K562 (cell line): Measurements from ENCODE around the gene CCT7. TPM values are rescaled to one million over a fixed set of nuclear protein-coding genes. Genes with fewer than 3 reads are reported as not detected.
A peak's percentile ranks its signal among the peaks of the same experiment; 100 is the strongest.

Experiments used
- CBX5 ChIP-seq: IDR thresholded peaks from 2 replicates; pipeline ENCODE4 v1.6.1; 2014; ENCODE audit warnings: low read depth, borderline replicate concordance
- ELF2 ChIP-seq: fragments of 250-450 bp; sonication (Bioruptor Pico); IDR thresholded peaks from 2 replicates; pipeline ENCODE4 v1.5.0; 2021; ENCODE audit warnings: mild to moderate bottlenecking
- FOXK2 ChIP-seq, 2 experiments: fragments of 450-650 bp; IDR thresholded peaks in 1 of 2; conservative IDR thresholded peaks in 1 of 2; 2 replicates each; pipeline ENCODE4 v1.6.1; 2016; ENCODE audit warnings: low read depth in 2 of 2, mild to moderate bottlenecking in 1 of 2
- MTA2 ChIP-seq: fragments of 450-650 bp; IDR thresholded peaks from 2 replicates; pipeline ENCODE4 v1.6.1; 2016; ENCODE audit warnings: low read depth
- NBN ChIP-seq: fragments of 450-650 bp; IDR thresholded peaks from 2 replicates; pipeline ENCODE4 v1.6.1; 2016; ENCODE audit warnings: low read depth, mild to moderate bottlenecking
- NUFIP1 ChIP-seq: fragments of 450-650 bp; IDR thresholded peaks from 2 replicates; pipeline ENCODE4 v1.6.1; 2018; ENCODE audit not compliant: partially characterized antibody
- RB1 ChIP-seq: fragments of 450-650 bp; IDR thresholded peaks from 2 replicates; pipeline ENCODE4 v1.6.1; 2017; ENCODE audit warnings: low read depth, mild to moderate bottlenecking
- RBFOX2 ChIP-seq: fragments of 200-400 bp; formaldehyde crosslinking; IDR thresholded peaks from 2 replicates; pipeline ENCODE4 v1.6.1; 2017; ENCODE audit warnings: low read depth, mild to moderate bottlenecking, low read length, moderate library complexity
- SIX5 ChIP-seq, 2 experiments: IDR thresholded peaks; 2 replicates each; pipeline ENCODE4 v1.6.1; 2011; ENCODE audit warnings: low read length in 2 of 2, borderline replicate concordance in 1 of 2, low read depth in 1 of 2, mild to moderate bottlenecking in 1 of 2, moderate library complexity in 1 of 2; ENCODE audit not compliant: insufficient read depth in 1 of 2
- TARDBP ChIP-seq: fragments of 450-650 bp; IDR thresholded peaks from 2 replicates; pipeline ENCODE4 v1.6.1; 2016
- ZBED1 ChIP-seq: IDR thresholded peaks from 2 replicates; pipeline ENCODE4 v1.6.1; 2014
- ZNF780A ChIP-seq: fragments of 250-450 bp; sonication (Bioruptor Pico); IDR thresholded peaks from 2 replicates; pipeline ENCODE4 v1.5.0; 2021; ENCODE audit warnings: mild to moderate bottlenecking
- polyA plus RNA-seq, 8 experiments: library from polyadenylated mRNA; depleted of rRNA in 4 of 8; stranded (reverse) in 5 of 8; unstranded in 3 of 8; fragments of >200 nt; fragmentation: Nextera tagmentation in 2 of 8; fragmentation: Illumina TruSeq in 1 of 8; extraction: Ambion mirVana in 2 of 8; extraction: Trizol in 1 of 8; gene quantifications; 2 replicates each; pipeline versions ENCODE4 v1.2.1 to v1.2.3, GENCODE V29; 2011 to 2014; ENCODE audit warnings: inconsistent platforms in 1 of 8, missing spikeins in 1 of 8
- total RNA-seq, 7 experiments: library from RNA; depleted of rRNA in 6 of 7; stranded (reverse); fragments of >200 nt in 6 of 7; fragmentation: Illumina TruSeq in 2 of 7; extraction: Trizol in 2 of 7; gene quantifications; 2 replicates each; pipeline versions ENCODE4 v1.2.1 to v1.2.3, GENCODE V29; 2011 to 2021; ENCODE audit warnings: low replicate concordance in 1 of 7
- TF ChIP-seq, protein P1 (sequence below): fragments of 450-650 bp; IDR thresholded peaks from 2 replicates; pipeline ENCODE4 v1.6.1; 2016; ENCODE audit warnings: antibody characterized with exemption
- TF ChIP-seq, protein P2 (sequence below): IDR thresholded peaks from 2 replicates; pipeline ENCODE4 v1.6.1; 2011; ENCODE audit warnings: borderline replicate concordance, low read depth, mild to moderate bottlenecking, moderate library complexity, low read length; ENCODE audit not compliant: insufficient read depth, poor library complexity, severe bottlenecking
- TF ChIP-seq, protein P3 (sequence below): sonication (generic); formaldehyde crosslinking; IDR thresholded peaks from 2 replicates; pipeline ENCODE4 v1.8.0; 2022; ENCODE audit warnings: mild to moderate bottlenecking, low read depth, missing genetic modification reagents
- TF ChIP-seq, protein P4 (sequence below): fragments of 450-650 bp; IDR thresholded peaks from 2 replicates; pipeline ENCODE4 v1.6.1; 2018; ENCODE audit warnings: mild to moderate bottlenecking, low read depth; ENCODE audit not compliant: partially characterized antibody

CCT7 gene
- total and polyA plus RNA-seq, 9 of the 15 experiments (the other 6 are each of a cell fraction or from before 2014, with no cell fraction given), result 326 to 856 (median 638) TPM

DNA sequence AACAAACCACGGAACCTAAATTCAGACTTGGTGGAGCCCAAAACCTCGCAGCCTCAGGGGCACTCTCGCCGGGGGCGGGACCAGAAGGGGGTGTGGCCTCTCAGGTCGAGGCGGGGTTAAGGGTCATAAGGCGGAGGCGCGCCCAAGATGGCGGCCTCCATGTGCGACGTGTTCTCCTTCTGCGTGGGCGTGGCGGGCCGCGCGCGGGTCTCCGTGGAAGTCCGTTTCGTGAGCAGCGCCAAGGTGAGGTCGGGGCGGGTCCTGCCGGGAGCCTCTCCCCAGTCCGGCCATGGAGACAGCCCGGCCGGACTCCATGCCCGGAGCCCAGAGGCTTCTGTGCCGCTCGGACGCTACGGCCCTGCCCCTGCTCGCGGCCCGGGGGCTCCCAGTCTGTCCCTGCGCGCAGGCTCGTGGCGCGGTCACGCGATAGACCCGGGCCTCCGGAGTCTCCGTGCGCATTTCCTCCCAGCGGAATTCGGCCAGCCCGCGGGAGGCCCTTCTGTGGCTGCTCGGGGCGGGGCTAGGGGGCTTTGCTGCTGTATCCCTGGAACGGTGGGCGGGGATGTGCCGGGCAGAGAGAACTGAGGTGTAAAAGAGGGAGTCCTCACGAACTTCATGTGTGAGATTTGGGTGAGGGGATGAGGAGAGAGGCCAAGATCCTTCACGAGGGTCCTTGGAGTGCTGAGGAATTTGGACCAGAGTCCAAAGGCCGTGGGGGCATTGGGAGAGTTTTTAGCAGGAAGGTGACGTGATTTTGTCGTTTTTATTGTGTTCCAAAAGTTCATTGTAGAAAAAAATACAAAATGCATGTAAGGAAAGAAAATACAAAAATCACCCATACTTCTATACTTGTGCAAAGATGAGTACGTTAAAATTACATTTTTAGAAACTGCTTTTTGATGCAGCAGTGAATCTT, 19.7 kb upstream of the CCT7 start, which contains the start of gene SMYD5 (continued):
- peak in 1 of 2 experiments; percentile 20; a peak in 1 of 4 replicates for TF ChIP-seq SIX5 (IDR thresholded peaks at IDR 0.05; ENCODE audit: borderline replicate concordance in 1 of 2, insufficient read depth in 1 of 2, low read depth in 1 of 2, low read length in 2 of 2)
- TF ChIP-seq, protein P1, sequence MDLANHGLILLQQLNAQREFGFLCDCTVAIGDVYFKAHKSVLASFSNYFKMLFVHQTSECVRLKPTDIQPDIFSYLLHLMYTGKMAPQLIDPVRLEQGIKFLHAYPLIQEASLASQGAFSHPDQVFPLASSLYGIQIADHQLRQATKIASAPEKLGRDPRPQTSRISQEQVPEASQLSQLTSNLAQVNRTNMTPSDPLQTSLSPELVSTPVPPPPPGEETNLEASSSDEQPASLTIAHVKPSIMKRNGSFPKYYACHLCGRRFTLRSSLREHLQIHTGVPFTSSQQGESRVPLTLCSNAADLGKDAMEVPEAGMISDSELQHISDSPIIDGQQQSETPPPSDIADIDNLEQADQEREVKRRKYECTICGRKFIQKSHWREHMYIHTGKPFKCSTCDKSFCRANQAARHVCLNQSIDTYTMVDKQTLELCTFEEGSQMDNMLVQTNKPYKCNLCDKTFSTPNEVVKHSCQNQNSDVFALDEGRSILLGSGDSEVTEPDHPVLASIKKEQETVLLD, result peak; percentile 8; the same call in 1 of the 2 replicates
- TF ChIP-seq ZNF780A (CRISPR knock-in tag), result no peak
- no peak for TF ChIP-seq CBX5
- TF ChIP-seq, protein P2, sequence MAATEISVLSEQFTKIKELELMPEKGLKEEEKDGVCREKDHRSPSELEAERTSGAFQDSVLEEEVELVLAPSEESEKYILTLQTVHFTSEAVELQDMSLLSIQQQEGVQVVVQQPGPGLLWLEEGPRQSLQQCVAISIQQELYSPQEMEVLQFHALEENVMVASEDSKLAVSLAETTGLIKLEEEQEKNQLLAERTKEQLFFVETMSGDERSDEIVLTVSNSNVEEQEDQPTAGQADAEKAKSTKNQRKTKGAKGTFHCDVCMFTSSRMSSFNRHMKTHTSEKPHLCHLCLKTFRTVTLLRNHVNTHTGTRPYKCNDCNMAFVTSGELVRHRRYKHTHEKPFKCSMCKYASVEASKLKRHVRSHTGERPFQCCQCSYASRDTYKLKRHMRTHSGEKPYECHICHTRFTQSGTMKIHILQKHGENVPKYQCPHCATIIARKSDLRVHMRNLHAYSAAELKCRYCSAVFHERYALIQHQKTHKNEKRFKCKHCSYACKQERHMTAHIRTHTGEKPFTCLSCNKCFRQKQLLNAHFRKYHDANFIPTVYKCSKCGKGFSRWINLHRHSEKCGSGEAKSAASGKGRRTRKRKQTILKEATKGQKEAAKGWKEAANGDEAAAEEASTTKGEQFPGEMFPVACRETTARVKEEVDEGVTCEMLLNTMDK, result no peak
- peak; percentile 49 to 54; a peak in 1 of 4 replicates for TF ChIP-seq FOXK2 (conservative IDR thresholded peaks at IDR 0.05 in 1 of 2, IDR thresholded peaks at IDR 0.05 in 1 of 2; ENCODE audit: low read depth in 2 of 2)
- no peak for TF ChIP-seq NBN
- TF ChIP-seq ELF2 (CRISPR knock-in tag), result no peak
- no peak for TF ChIP-seq NUFIP1
- TF ChIP-seq MTA2, result peak; percentile 82
- peak; percentile 21; the same call in 1 of the 2 replicates for TF ChIP-seq TARDBP
- TF ChIP-seq ZBED1, result 0 out of 2 replicates have a peak, but pooled peaks have one; percentile 34
- peak; percentile 90 for TF ChIP-seq RBFOX2
- TF ChIP-seq RB1, result peak; percentile 53
- TF ChIP-seq, protein P3, sequence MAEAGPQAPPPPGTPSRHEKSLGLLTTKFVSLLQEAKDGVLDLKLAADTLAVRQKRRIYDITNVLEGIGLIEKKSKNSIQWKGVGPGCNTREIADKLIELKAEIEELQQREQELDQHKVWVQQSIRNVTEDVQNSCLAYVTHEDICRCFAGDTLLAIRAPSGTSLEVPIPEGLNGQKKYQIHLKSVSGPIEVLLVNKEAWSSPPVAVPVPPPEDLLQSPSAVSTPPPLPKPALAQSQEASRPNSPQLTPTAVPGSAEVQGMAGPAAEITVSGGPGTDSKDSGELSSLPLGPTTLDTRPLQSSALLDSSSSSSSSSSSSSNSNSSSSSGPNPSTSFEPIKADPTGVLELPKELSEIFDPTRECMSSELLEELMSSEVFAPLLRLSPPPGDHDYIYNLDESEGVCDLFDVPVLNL (CRISPR knock-in tag), result no peak
- TF ChIP-seq, protein P4, sequence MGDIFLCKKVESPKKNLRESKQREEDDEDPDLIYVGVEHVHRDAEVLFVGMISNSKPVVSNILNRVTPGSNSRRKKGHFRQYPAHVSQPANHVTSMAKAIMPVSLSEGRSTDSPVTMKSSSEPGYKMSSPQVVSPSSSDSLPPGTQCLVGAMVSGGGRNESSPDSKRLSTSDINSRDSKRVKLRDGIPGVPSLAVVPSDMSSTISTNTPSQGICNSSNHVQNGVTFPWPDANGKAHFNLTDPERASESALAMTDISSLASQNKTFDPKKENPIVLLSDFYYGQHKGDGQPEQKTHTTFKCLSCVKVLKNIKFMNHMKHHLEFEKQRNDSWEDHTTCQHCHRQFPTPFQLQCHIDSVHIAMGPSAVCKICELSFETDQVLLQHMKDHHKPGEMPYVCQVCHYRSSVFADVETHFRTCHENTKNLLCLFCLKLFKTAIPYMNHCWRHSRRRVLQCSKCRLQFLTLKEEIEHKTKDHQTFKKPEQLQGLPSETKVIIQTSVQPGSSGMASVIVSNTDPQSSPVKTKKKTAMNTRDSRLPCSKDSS, result no peak
